ENCODE measurements around the gene RNF113B. TPM values are rescaled to one million over a fixed set of nuclear protein-coding genes. Genes with fewer than 3 reads are reported as not detected.

RNF113B gene
- total RNA-seq, 1 experiment from 2014 or later, result not detected

DNA sequence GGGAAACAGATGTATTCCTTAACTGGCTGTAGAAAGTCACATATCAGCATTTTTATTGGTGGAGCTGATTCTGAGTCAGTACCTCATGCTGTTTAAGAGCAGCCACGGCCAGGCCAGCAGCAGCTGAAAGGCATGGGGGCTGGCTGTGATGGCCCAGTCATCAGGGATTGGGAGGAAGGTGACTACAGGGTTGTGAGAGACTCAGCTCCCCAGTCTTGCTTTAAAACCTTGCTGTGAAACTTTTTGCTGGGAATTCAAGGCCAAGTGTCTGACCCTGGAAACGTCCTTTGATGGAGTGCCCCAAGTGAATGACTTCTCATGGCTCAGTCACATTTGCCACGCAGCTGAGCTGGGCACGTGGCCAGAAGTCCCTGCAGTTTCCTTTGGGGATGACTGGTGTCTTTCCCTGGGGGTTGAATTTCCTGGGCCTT, 39.1 kb upstream of the RNF113B start:
- H3K27ac ChIP-seq, result peak overlapping the region; percentile 92
- peak; percentile 33 to 63 for DNase-seq

GRCh38 chr13:98215508-98215907, 38.4 kb upstream of the RNF113B start:
- Histone ChIP-seq H3F3A (ENCODE audit: insufficient read depth, low read depth) (peaks cover 35% of the 10 kb centered on the region), H3K4me1 (replicated peaks; ENCODE audit: insufficient read depth) (peaks cover 56% of the 10 kb centered on the region), H3K9me3 (ENCODE audit: insufficient read depth, low read depth) (no peaks in the 10 kb centered on the region), H3K4me2 (peak overlapping the region; percentile 80), H3K9me2 (ENCODE audit: insufficient read depth) (no peaks in the 10 kb centered on the region), H2AFZ (peak overlapping the region; percentile 14; the same call in 1 of the 2 replicates), H3K27ac (peak overlapping the region; percentile 92), H4K20me1 (ENCODE audit: insufficient read depth) (no peaks in the 10 kb centered on the region), H3K4me3 (peak overlapping the region; percentile 41; the same call in 1 of the 2 replicates), H3K27me3 (ENCODE audit: insufficient read depth, low read depth) (no peaks in the 10 kb centered on the region), H3K36me3 (ENCODE audit: low read depth) (no peaks in the 10 kb centered on the region), H3K79me2 (ENCODE audit: low read depth) (peaks cover 15% of the 10 kb centered on the region; the same call in 1 of the 2 replicates)
- ChIA-PET POLR2A (ENCODE audit: unreplicated experiment) (no interaction called here), CTCF (no interaction called here)
- TF ChIP-seq EZH2 (IDR thresholded peaks at IDR 0.05; ENCODE audit: low read depth), result no peak
- no peak for TF ChIP-seq CTCF (conservative IDR thresholded peaks at IDR 0.05)
- intact Hi-C loops (cut with micrococcal nuclease; ENCODE audit: unreplicated experiment), result no loop called here
- no peak for DNase-seq
- no TSS peak for BruUV-seq (replicated peaks)

More for the DNA sequence above, 39.1 kb upstream of the RNF113B start:
- H3F3A ChIP-seq (ENCODE audit: insufficient read depth, low read depth), result peaks cover 35% of the 10 kb centered on the region
- H3K36me3 ChIP-seq (ENCODE audit: low read depth), result no peaks in the 10 kb centered on the region
- ChIA-PET POLR2A (ENCODE audit: unreplicated experiment) (no interaction called here), CTCF (no interaction called here)
- peaks cover 50% of the 10 kb centered on the region for H3K4me1 ChIP-seq (replicated peaks; ENCODE audit: insufficient read depth)
- TF ChIP-seq CTCF (conservative IDR thresholded peaks at IDR 0.05), result no peak
- no peak for TF ChIP-seq EZH2 (IDR thresholded peaks at IDR 0.05; ENCODE audit: low read depth)
- BruUV-seq (replicated peaks), result no TSS peak
- no peaks in the 10 kb centered on the region for H3K27me3 ChIP-seq (ENCODE audit: insufficient read depth, low read depth)
- no peaks in the 10 kb centered on the region for H3K9me3 ChIP-seq (ENCODE audit: insufficient read depth, low read depth)
- no peaks in the 10 kb centered on the region for H4K20me1 ChIP-seq (ENCODE audit: insufficient read depth)
- peaks cover 15% of the 10 kb centered on the region; the same call in 1 of the 2 replicates for H3K79me2 ChIP-seq (ENCODE audit: low read depth)
- H3K4me3 ChIP-seq, result no peak overlapping the region
- no peaks in the 10 kb centered on the region for H3K9me2 ChIP-seq (ENCODE audit: insufficient read depth)
- peak overlapping the region; percentile 56; the same call in 1 of the 2 replicates for H2AFZ ChIP-seq
- peak overlapping the region; percentile 80 for H3K4me2 ChIP-seq
- intact Hi-C loops (cut with micrococcal nuclease; ENCODE audit: unreplicated experiment), result no loop called here

GRCh38 chr13:98214707-98215106, 37.6 kb upstream of the RNF113B start:
- intact Hi-C loops (cut with micrococcal nuclease; ENCODE audit: unreplicated experiment), result loop anchor here (1.0 kb wide), 1 partner anchor 71 kb away; the partner anchor contains the start of gene FARP1
- ChIA-PET CTCF (no interaction called here), POLR2A (ENCODE audit: unreplicated experiment) (no interaction called here)
- H3K4me1 ChIP-seq (replicated peaks; ENCODE audit: insufficient read depth), result peaks cover 64% of the 10 kb centered on the region
- H3K4me3 ChIP-seq, result peak overlapping the region; percentile 41; the same call in 1 of the 2 replicates
- peak overlapping the region; percentile 80 for H3K4me2 ChIP-seq
- H3K9me3 ChIP-seq (ENCODE audit: insufficient read depth, low read depth), result no peaks in the 10 kb centered on the region
- H3K27ac ChIP-seq, result peak overlapping the region; percentile 92
- H3K27me3 ChIP-seq (ENCODE audit: insufficient read depth, low read depth), result no peaks in the 10 kb centered on the region
- no TSS peak for BruUV-seq (replicated peaks)
- peak; percentile 72 to 96 for DNase-seq
- no peaks in the 10 kb centered on the region for H3K36me3 ChIP-seq (ENCODE audit: low read depth)
- peaks cover 19% of the 10 kb centered on the region; the same call in 1 of the 2 replicates for H3K79me2 ChIP-seq (ENCODE audit: low read depth)
- H3K9me2 ChIP-seq (ENCODE audit: insufficient read depth), result no peaks in the 10 kb centered on the region
- TF ChIP-seq EZH2 (IDR thresholded peaks at IDR 0.05; ENCODE audit: low read depth) (no peak), CTCF (conservative IDR thresholded peaks at IDR 0.05) (no peak)
- no peaks in the 10 kb centered on the region for H4K20me1 ChIP-seq (ENCODE audit: insufficient read depth)
- peak overlapping the region; percentile 66; the same call in 1 of the 2 replicates for H2AFZ ChIP-seq
- peaks cover 35% of the 10 kb centered on the region for H3F3A ChIP-seq (ENCODE audit: insufficient read depth, low read depth)

Measured in PC-9 (cell line).